Central memory CD4-positive, alpha-beta T cell (primary cell): ENCODE results near the gene SNCAIP.
"Not testable (repeated sequence)": the region's sequence is repeated elsewhere in the genome, so short reads cannot be mapped to it uniquely, and the experiment has no call there.

Experiments
- DNase-seq: peaks from one replicate; pipeline ENCODE4 v3.0.0; 2022

Gene SNCAIP

DNA sequence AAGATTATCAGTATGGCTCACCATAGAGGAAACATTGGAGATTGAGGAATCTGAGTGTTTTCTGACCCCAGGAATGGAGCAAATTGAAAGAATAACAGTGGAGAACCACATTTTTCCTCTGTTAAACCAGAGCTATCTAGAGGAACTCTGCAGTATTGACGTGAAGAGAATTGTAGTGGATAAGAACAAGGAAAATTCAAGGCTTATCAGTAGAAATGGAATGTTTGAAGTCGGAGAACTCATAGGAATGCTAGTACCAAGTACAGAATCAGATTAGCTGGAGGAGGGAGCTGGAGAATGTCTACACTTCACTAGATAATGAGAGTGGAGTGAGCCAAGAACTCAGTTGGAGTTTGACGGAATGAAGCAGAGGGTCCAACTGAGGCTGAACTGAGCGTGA lies 50.3 kb downstream of the SNCAIP start:
- DNase-seq = no peak

DNA sequence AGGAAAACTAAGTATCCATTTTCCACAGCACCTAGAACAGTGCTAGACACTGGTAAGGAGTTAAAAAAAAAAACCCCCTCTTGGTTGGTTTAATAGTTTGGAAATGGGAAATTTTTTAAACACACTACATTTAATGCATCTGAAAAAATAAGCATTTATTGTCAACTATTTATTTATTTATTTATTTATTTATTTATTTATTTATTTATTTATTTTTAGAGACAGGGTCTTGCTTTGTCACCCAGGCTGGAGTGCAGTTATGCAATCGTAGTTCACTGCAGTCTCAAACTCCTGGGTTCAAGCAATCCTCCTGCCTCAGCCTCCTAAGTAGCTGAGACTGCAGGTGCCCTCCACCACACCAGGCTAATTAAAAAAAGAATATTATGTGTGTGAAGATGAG lies 51.6 kb downstream of the SNCAIP start:
- DNase-seq = no peak

DNA sequence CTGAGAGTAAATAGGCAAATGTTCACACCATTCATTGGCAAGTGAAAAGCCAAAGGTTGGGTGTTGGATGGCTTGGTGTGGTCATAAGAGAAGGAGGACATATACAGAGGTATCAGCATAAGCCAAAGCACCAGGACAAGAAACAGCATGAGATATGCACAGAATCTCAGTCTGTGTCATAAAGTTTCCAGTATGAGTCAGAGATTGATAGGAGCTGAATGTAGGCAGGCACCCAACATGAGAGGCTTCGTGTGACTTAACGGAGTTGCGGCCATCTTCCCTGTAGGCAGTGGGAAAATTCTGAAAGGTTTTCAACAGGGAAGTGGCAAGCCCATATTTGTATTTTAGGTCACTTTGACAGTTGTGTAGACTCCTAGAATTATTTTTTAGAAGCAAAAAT lies 54.5 kb downstream of the SNCAIP start:
- DNase-seq = no peak

DNA sequence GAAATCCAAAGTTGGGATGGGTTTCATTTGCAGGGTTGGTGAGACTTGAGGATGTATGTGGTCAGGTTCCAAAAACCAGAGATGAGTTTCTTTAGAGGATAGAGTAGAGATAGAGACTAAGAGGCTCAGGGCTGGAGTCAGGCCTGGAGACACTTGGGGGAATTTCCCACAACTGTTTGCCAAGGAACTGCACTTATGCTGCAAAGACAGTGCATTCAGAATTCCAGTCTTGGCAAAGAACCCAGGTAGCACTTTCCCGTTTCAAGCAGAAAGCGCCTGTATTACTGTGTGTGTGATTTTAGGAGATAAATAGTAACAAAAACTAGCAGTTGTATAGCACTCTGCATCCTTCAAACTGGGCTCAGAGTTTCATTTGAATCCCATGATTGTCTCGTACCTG lies 55.4 kb downstream of the SNCAIP start:
- DNase-seq = no peak

DNA sequence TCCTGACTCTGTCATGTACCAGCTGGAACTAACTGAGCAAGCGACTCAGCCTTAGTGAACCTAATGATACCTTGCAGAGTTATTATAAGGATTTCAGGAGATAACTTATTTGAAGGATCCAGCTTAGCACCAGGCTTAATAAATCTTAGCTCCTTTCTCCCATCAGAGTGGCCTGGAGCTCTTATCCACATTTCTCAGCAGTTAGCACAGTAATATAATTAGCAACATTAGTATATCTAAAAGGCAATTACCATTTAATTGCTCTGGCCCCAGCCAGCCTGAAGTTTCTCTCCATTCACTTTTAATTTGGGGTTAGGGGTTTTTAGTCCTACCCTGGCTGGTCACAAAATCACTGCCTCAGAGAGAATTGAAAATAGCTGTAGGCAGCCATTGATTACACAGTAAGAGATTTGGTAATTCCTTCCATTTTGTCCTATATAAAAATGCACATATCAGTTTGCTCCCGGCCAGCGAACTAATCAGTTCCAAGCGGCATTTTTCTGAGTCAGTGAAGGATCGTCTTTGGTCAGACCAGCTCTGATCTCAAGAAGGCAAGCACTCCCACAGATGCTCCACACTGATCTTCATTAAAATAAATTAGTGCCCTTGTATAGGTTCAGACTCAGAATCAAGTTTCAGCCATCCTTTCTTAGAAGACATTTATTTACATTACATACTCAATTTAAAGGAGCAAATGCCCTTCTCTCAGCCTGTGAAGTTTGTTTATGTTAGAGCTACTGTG lies 56.6 kb downstream of the SNCAIP start:
- DNase-seq = no peak

DNA sequence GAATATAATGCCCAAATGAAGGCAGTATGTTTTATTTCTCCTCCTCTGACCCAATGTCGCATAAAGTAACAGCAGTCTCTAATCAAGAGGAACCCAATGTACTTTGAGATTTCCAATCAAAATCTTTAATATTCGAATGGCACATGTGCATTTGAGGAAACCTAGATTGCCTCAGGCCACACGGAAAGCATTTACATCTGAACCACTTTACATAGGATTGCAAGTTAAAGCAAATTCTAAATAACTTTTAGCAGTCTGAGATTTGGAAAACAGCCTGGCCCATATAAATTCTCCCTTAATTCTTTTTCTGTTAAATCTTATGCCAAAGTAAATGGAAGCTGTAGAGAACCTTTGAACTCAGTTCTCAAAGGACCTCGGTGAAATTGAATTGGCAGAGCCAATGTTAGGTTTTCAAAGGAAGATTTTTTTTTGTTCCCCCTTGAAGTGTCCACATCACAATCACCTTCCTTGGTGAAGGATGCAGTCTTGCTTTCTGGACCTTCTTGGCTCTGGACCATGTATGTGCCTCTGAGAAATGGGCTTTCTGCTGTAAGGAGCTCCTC lies 57.3 kb downstream of the SNCAIP start:
- DNase-seq = no peak

DNA sequence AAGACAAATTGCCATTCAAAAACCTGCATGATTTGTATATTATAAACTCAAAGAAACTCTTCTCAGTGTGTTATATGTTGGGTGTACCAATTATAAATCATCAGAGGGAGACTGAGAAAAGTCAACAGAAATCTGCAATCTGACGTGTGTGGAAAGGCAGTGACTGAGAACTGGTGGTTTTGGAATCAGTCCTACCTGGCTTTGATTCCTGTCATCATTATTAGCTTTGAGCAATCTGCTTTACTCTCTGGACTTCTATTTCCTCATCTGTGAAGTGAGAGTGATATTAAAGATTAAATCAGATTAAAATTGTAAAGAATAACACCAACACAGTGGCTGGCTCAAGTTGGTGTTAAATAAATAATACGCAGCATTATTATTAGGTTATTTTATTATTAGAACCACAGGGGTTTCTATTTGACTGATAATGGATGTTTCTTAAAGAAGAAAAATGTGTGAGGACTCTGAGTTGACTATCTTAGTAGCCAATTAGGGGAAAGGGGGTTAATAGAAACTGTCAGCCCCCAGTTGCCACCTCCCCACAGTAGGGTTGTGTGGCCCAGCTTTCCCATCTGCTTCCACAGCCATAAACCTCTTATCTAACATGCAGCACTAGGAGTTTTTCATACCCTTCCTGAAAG lies 59.6 kb downstream of the SNCAIP start:
- DNase-seq = no peak

DNA sequence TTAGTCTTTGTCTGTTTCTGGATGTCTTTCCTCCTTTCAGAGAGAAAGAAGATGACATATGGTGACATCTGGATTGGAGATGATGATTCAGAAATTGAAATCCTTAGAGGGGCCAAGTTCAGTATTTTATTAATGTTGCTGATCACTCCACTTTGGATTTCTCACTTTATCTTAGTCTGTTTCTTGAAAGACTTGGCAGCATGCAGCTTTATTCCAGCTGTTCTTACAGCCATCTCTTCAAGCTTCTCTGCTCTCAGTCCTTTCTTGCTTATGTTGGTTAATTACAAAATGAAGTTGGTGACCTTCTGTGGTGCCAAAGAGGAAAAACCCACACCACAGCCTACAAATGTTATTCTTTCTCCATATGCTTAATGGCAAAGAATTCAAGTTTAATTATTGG lies 62.1 kb downstream of the SNCAIP start:
- no peak for DNase-seq

DNA sequence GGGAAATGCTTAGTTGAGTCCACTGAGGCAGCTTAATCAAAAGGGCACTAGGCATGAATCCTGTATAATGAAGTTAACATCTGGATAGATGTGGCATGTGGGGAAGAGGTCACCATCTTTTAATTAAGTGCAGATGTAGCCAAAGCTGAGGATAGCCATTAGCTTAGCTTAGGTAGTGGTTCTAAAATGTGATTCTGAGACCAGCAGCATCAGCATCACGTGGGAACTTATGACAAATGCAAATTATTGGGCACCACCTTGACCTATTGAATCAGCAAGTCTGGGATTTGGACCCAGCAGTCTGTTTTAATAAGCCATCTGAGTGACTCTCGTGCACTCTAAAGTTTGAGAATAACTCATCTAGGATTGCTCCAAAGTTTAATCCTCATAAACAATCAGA lies 63.8 kb downstream of the SNCAIP start:
- DNase-seq = no peak

DNA sequence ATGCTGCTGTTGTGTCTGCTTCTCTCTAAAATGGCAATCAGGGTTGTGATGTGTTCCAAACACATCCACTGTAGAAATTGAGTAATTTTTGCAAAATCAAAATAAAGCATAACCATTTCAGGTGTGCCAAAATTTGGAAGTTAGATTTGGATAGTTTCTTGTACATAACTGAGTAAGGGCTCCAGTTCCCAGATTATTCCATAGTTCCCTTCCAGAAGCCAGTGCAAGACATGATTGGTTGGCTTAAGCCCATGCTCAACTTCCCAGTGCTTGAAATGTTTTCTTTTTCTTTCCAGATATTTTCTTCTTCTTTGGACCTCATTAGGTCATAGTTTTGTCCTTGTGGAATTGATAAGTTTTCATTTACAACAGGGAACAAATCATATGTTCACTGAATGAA lies 64.2 kb downstream of the SNCAIP start:
- no peak for DNase-seq

DNA sequence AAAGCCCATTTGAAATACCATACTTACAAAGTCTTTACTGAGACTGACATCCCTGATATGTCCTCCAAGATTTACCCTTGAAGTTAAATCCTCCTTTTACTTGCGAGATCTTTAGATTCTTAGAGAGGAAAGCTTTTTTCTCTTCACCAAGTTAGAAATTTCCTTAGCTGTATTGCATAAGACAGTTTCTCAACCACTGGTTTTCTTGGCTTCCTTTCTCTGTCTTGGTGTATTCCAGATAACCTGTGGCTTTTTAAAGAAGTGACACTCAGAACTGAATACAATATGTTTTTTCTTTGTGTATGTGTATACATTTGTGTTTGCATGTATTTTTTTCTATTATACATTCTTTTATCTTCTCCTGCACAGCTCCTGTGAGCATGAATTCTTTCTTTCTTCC lies 65.0 kb downstream of the SNCAIP start:
- no peak for DNase-seq

DNA sequence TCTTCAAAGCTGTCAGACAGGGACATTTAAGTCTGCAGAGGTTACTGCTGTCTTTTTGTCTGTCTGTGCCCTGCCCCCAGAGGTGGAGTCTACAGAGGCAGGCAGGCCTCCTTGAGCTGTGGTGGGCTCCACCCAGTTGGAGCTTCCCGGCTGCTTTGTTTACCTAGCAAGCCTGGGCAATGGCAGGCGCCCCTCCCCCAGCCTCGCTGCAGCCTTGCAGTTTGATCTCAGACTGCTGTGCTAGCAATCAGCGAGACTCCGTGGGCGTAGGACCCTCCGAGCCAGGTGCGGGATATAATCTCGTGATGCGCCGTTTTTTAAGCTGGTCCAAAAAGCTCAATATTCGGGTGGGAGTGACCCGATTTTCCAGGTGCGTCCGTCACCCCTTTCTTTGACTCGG lies 70.9 kb downstream of the SNCAIP start:
- DNase-seq = not testable (repeated sequence)

DNA sequence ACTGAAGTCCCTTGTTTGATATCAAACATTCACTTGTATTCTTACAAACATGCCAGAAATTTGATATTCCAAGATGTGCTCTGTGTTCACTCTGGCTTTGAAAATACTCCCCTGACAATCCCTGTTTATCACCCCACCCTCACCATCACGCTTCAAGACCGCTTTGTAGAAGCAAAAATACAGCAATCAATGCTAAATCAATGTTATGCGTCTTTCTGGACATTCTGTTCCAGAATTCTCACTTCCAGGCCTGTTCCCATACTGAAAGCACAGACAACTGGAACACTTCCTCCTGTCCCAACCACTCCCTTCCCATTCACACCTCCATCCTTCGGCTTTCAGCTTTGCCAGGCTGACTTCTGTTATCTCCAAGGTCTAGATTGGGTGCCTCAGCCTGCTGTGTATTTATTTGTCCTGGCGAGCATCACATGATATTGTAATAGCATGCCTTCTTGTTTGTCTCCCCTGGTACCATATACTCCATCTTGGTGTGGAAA lies 72.8 kb downstream of the SNCAIP start:
- no peak for DNase-seq

DNA sequence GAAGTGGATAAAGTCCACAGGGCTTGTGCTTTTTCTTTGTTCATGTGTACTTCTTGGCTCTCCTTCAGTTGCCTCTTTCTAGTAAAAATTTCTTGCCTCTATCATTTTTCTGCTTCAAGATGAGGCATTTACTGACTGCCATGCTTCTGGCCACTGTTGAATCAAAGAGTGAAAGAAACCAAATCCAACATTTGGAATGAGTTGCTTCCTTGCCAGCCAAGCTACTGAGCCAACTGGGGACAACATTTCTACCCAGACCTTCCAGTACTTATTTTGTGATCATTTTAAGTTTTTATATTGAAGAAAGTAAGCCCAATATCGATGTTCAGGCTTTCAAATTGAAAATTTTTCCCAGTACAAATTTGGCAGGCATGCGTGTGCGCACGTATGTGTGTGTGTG lies 73.2 kb downstream of the SNCAIP start:
- DNase-seq = no peak

DNA sequence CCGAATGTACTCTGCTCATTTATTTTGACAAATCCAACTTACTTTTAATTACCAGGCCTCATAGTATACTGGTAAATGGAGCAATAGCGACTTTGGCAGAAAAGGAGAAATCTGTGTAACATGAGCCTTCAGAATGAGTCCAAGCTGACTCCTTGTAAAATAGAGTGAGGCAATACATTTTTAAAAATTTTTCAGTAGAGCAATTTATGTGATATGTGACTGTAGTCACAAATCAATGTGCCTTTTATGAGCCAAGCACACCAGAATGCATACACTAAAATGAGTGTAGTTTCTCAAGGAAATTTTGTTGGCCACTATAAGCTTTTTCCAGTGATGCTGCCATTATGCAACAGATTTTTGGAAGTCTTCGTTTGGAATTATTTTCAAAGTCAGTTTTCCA lies 73.8 kb downstream of the SNCAIP start:
- no peak for DNase-seq

DNA sequence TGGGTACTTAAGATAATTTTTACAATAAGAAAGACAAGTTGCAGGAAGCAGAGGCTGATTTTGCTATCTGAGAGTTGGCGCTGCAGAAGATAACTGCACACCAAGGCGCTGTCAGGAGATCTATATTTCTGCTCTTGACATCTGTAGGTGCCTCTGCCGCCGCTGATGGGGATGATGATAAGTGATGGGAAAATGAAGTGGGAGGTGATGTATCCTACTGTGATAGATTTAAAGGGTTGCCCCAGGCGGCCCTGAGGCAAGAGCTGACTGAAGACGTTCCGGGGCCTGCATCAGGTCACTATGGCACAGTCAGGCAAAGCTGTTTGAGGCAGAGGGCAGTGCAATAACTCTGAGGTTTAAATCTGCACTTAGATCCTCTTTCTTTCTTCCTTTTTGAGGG lies 78.1 kb downstream of the SNCAIP start:
- DNase-seq = no peak

DNA sequence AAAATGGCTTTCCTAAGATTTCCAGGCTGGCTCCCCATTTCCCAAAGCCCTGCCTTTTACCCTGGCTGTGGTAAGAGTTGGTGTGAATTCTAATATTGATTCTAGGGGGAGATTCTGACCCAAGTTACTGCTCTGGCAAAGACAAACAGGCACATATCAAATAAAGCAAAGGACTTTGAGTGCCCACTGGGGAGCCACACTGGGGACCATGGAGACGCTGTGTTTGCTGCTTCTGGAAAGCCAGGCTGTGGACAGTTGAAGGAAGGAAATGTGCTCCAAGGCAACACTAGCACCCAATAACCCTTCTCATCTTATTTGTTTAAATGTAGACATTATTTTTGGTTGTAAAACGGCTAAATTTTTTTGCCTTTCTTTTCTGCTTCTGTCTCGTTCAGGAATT lies 78.7 kb downstream of the SNCAIP start:
- no peak for DNase-seq

DNA sequence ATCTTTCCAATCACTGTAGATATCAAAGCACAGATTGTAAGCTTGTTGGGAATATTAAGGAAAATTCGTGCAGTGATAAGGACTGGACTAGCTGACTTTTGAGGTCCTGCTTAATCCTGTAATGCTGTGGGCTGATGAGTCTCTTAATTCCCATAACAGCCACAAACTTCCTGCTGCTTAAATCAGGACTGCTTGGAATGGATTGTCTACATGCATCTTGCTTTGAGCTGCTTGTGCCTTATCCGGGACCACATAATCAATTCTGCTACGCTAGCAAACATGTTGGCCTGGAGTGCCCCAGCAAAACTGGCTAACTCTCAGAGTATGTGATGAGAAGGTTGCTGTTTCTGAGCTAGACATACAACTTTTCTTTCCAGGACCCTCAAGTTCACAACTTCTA lies 79.6 kb downstream of the SNCAIP start:
- DNase-seq = no peak

DNA sequence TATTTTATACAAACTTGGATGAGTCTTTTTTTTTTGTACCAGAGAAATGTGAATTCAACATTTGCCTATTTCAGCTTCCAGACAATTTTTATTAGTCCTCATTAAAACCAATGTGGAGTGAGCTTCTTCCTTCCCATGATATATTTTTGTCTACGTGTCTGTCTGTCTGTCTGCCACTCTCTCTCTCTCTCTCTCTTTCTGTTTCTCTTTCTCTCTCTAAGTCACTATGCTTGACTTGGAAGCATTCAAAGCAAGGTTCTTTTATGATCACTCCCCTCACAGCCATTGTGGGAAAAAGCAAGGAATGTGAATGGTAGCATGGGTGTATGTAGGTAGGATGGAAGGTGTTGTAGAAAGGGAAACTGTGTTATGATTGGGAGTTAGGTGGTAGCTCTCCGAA lies 80.2 kb downstream of the SNCAIP start:
- no peak for DNase-seq

DNA sequence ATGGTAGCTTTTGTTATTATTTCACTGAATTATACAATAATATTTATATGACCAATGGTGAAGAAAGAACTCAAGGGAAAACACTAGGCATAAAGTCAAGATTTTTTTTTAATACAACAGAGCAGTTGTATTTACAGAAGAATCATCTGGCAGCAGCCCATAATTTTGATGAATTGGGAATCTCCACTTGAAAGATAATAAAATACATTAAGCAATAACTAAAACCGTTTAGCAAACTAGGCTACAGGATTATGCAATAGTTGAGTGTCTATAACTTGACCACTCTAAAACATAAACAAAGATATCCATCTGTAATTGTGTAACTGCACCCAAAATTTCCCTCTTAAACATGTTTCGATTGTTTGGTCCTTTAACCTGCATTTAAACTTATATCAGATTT lies 80.8 kb downstream of the SNCAIP start:
- DNase-seq = no peak

DNA sequence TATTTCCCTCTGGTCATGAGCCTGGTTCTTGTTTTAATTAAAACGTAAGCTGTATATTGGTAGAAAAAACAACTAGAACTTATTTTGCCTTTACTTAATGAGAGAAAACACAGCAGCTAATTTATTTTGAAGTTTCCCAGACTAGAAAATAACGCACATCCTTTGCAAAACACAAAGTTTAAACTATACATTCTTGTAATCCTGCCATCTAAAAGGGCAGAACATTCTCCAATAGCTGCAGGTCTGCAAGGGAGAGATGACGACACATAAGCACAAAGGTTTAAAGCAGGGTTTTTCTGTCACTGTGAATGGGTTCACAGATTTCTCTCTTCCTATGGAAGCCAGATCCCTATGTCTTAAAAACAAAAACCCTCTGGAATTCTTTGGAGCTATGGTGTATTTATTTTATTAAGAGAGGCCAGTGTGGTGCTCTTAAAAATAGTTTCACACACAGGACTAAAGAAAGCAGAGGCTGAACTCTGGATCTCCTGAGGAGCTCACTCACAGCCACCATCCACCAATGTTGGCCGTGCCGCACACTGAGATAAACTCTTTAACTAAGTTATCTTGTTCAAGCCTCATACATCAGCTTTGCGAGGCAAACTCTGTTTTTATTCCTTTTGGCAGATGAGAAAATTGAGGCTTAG lies 82.4 kb downstream of the SNCAIP start:
- DNase-seq = no peak

DNA sequence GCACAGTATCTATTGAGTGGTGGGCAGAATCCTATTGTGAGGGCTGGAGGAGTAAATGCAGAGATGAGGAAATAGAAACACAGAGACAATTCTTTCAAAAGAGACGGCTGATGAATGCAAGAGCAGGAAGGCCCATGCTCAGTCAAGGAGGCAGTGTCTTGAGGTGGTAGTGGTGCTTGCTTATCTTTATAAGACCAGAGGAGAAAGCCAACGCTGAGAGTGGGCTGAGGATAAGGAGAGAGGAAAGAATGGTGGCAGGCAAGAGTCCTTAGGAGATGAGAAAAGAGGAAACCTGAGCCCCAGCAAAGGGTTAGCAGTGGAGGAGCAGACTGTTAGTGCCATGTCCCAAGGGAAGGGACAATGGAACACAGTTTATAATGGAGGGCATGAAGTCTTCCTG lies 86.0 kb downstream of the SNCAIP start:
- no peak for DNase-seq

DNA sequence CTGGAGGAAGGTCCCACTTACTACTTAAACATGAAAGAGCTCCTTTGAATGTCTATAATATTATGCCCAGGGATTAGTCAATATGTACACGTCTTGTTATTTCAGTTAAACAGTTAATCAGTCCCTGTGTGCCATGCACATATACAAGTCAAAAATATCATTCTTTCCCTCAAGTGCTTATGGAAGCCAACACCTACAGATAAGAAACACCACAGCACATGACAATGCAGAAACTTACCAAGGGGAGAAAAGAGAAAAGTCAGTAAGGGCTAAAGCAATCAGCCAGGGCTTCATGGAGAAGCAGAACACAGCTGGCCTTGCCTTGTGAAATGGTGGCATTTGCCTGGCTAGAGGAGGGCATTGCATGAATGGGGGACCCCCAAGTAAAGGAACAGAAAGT lies 88.3 kb downstream of the SNCAIP start:
- no peak for DNase-seq

DNA sequence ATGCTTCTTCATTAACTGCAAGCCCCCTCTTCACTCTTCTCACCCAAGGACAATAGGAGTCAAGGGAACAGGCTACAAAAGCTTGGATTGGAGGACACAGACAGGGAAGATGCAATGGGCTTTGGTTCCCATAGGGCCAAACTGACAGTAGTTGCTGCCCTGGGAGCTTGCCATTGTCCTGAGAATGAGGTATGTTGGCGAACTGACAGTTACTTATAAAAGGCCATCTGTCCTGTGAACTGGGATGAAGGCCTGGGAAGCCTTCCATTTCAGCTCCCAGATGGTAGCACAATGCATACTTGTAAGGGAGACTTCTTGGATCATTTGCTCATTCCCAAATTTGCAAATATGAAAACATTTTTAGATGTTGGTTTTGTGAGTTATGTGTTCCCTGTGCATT lies 88.9 kb downstream of the SNCAIP start:
- no peak for DNase-seq
